Measurements from ENCODE around the gene ANAPC2. TPM values are rescaled to one million over a fixed set of nuclear protein-coding genes. Genes with fewer than 3 reads are reported as not detected.

Gene ANAPC2
- total and polyA plus RNA-seq, 4 donors: 31.9 to 60.9 (median 41.1) TPM

- ATAC-seq (ENCODE audit: insufficient read depth, low FRiP score): no peak
- no peak for TF ChIP-seq CTCF (IDR thresholded peaks at IDR 0.05; ENCODE audit: control extremely low read depth, extremely low read depth)
- 93 to 96% methylated on average over 7 of the region's 7 CpGs for WGBS, 2 donors
These were observed 35.4 kb downstream of the ANAPC2 start for GRCh38 chr9:137152844-137153405.

GRCh38 chr9:137150617-137151457 is 37.5 kb downstream of the ANAPC2 start:
- no peak overlapping the region for H3K9ac ChIP-seq (ENCODE audit: insufficient read depth in 1 of 2, low read length in 2 of 2)
- DNase-seq (no peak), ATAC-seq (ENCODE audit: insufficient read depth, low FRiP score) (peak; percentile 44)
- no peak overlapping the region for H3K4me3 ChIP-seq
- H3K36me3 ChIP-seq (ENCODE audit: control insufficient read depth in 4 of 4, insufficient read depth in 4 of 4, low read length in 4 of 4): no peaks in the 10 kb centered on the region
- no peak overlapping the region for H3K27ac ChIP-seq (ENCODE audit: low read depth in 1 of 2, low read length in 1 of 2)
- WGBS, 2 donors: 20 to 33% methylated on average over 34 of the region's 34 CpGs
- peaks cover 4 to 28% (median 12%) of the 10 kb centered on the region in 3 donors for H3K27me3 ChIP-seq (ENCODE audit: control insufficient read depth in 3 of 3, insufficient read depth in 3 of 3, low read length in 2 of 3)
- H3K9me3 ChIP-seq (ENCODE audit: control insufficient read depth in 4 of 4, insufficient read depth in 3 of 4, low read length in 3 of 4): no peaks in the 10 kb centered on the region
- H3K4me1 ChIP-seq (ENCODE audit: control insufficient read depth in 5 of 5, insufficient read depth in 5 of 5, low read length in 5 of 5): no peaks in the 10 kb centered on the region
- no peak for TF ChIP-seq CTCF (IDR thresholded peaks at IDR 0.05; ENCODE audit: control extremely low read depth, extremely low read depth)

More at GRCh38 chr9:137152844-137153405, 35.4 kb downstream of the ANAPC2 start:
- Histone ChIP-seq H3K4me1 (ENCODE audit: control insufficient read depth in 5 of 5, insufficient read depth in 5 of 5, low read length in 5 of 5) (peaks cover 0 to 5% (median 0%) of the 10 kb centered on the region in 5 donors), H3K27ac (ENCODE audit: low read depth in 1 of 2, low read length in 1 of 2) (no peak overlapping the region), H3K9me3 (ENCODE audit: control insufficient read depth in 4 of 4, insufficient read depth in 3 of 4, low read length in 3 of 4) (peaks cover 0 to 3% (median 0%) of the 10 kb centered on the region in 4 donors), H3K36me3 (ENCODE audit: control insufficient read depth in 4 of 4, insufficient read depth in 4 of 4, low read length in 4 of 4) (no peaks in the 10 kb centered on the region), H3K9ac (ENCODE audit: insufficient read depth in 1 of 2, low read length in 2 of 2) (no peak overlapping the region), H3K27me3 (ENCODE audit: control insufficient read depth in 3 of 3, insufficient read depth in 3 of 3, low read length in 2 of 3) (peaks cover under 1 to 42% (median 25%) of the 10 kb centered on the region in 3 donors), H3K4me3 (no peak overlapping the region)
- no peak for DNase-seq

- H3K27ac ChIP-seq (ENCODE audit: low read depth in 1 of 2, low read length in 1 of 2): no peak overlapping the region
- H3K4me1 ChIP-seq (ENCODE audit: control insufficient read depth in 5 of 5, insufficient read depth in 5 of 5, low read length in 5 of 5): no peaks in the 10 kb centered on the region
- 48 to 61% methylated on average over 20 of the region's 20 CpGs for WGBS, 2 donors
- no peaks in the 10 kb centered on the region for H3K9me3 ChIP-seq (ENCODE audit: control insufficient read depth in 4 of 4, insufficient read depth in 3 of 4, low read length in 3 of 4)
- H3K36me3 ChIP-seq (ENCODE audit: control insufficient read depth in 4 of 4, insufficient read depth in 4 of 4, low read length in 4 of 4): no peaks in the 10 kb centered on the region
- no peak for TF ChIP-seq CTCF (IDR thresholded peaks at IDR 0.05; ENCODE audit: control extremely low read depth, extremely low read depth)
- DNase-seq (no peak), ATAC-seq (ENCODE audit: insufficient read depth, low FRiP score) (no peak)
- H3K4me3 ChIP-seq: no peak overlapping the region
- no peak overlapping the region for H3K9ac ChIP-seq (ENCODE audit: insufficient read depth in 1 of 2, low read length in 2 of 2)
- H3K27me3 ChIP-seq (ENCODE audit: control insufficient read depth in 3 of 3, insufficient read depth in 3 of 3, low read length in 2 of 3): peaks cover 4 to 27% (median 8%) of the 10 kb centered on the region in 3 donors
These were observed 38.3 kb downstream of the ANAPC2 start for GRCh38 chr9:137149942-137150616.
